Vagina (tissue), 2 donors: ENCODE results near the gene HYOU1. TPM values are rescaled to one million over a fixed set of nuclear protein-coding genes. Genes with fewer than 3 reads are reported as not detected.

ENCODE experiments used
- DNase-seq, 2 donors: peaks; one replicate each; pipeline ENCODE4 v3.0.0-alpha.2; 2017; ENCODE audit errors: extremely low spot score in 2 of 2
- H3K27ac ChIP-seq: fragments of 200-600 bp; sonication (generic); one replicate; pipeline ENCODE4 v1.5.1; 2019
- H3K27me3 ChIP-seq: fragments of 200-600 bp; sonication (generic); one replicate; pipeline ENCODE4 v1.5.1; 2019
- H3K36me3 ChIP-seq, 2 donors: fragments of 200-600 bp; sonication (generic); one replicate each; pipeline ENCODE4 v1.5.1; 2017 to 2019
- H3K4me1 ChIP-seq: fragments of 200-600 bp; sonication (generic); one replicate; pipeline ENCODE4 v1.5.1; 2019
- H3K4me3 ChIP-seq, 2 donors: fragments of 200-600 bp; sonication (generic); 1 replicate in 1 of 2; 2 replicates in 1 of 2; pipeline ENCODE4 v1.5.1; 2016 to 2019
- H3K9me3 ChIP-seq: fragments of 200-600 bp; sonication (generic); one replicate; pipeline ENCODE4 v1.5.1; 2019
- POLR2A ChIP-seq, 2 donors: fragments of 450-650 bp; IDR thresholded peaks; one replicate each; pipeline ENCODE4 v1.6.1; 2017; ENCODE audit warnings: antibody characterized with exemption in 2 of 2, mild to moderate bottlenecking in 2 of 2, moderate library complexity in 2 of 2
- POLR2AphosphoS5 ChIP-seq, 2 donors: sonication (generic); formaldehyde crosslinking; IDR thresholded peaks; one replicate each; pipeline ENCODE4 v1.9.0; 2017; ENCODE audit warnings: antibody characterized with exemption in 2 of 2, mild to moderate bottlenecking in 2 of 2, low read depth in 1 of 2; ENCODE audit not compliant: insufficient read depth in 1 of 2
- intact Hi-C: fragments of 100-400 bp; cut with DNase I; formaldehyde crosslinking; loops from one replicate; pipeline ENCODE4 v1.15.1; 2023
- total RNA-seq: library from RNA; depleted of rRNA; stranded (reverse); fragments of >200 nt; gene quantifications from one replicate; pipeline ENCODE4 v1.2.3, GENCODE V29; 2016
- TF ChIP-seq, protein P1 (sequence below), 3 experiments: fragments of 450-650 bp in 2 of 3; fragments of 200-600 bp in 1 of 3; sonication (generic) in 1 of 3; IDR thresholded peaks; one replicate each; pipeline ENCODE4 v1.5.1; 2017 to 2019; ENCODE audit warnings: antibody characterized with exemption in 3 of 3, mild to moderate bottlenecking in 2 of 3, moderate library complexity in 2 of 3

Gene HYOU1
- total RNA-seq, 1 donor from 2014 or later: 49.6 TPM

DNA sequence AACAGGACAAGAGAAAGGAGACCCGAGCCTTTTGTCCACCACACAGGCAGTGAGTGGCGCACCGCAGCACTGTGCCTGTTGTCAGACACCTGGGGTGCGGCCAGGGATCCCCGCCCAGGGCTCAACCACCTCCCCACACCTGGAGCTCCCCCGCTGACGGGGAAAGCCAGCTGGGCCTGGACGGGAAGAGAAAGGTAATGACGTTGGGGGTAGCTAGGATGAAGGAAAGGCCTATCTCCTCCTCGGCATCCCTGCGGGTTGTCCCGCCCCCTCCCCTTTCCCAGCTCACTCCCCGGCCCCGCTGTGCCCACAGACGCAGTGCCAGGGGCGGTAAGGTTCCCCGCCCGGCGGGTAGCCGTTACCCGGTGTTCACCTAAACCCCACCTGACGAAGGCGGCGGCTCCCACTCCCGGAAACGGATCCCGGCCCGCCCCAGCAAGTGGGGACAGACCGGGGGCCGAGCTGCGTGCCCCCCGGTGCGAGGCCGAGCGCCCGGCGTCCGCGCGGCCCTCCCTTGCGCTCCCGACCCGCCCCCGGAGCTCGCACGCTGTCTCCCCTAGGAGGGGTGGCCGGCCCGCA lies 495 bp downstream of the HYOU1 start:
- H3K27ac ChIP-seq: peak overlapping the region; percentile 72
- intact Hi-C loops: no loop called here
- H3K4me3 ChIP-seq: peak overlapping the region; percentile 83 to 88
- no peak for DNase-seq
- TF ChIP-seq POLR2AphosphoS5 (IDR thresholded peaks at IDR 0.05; ENCODE audit: insufficient read depth in 1 of 2, low read depth in 1 of 2): no peak
- TF ChIP-seq, protein P1, sequence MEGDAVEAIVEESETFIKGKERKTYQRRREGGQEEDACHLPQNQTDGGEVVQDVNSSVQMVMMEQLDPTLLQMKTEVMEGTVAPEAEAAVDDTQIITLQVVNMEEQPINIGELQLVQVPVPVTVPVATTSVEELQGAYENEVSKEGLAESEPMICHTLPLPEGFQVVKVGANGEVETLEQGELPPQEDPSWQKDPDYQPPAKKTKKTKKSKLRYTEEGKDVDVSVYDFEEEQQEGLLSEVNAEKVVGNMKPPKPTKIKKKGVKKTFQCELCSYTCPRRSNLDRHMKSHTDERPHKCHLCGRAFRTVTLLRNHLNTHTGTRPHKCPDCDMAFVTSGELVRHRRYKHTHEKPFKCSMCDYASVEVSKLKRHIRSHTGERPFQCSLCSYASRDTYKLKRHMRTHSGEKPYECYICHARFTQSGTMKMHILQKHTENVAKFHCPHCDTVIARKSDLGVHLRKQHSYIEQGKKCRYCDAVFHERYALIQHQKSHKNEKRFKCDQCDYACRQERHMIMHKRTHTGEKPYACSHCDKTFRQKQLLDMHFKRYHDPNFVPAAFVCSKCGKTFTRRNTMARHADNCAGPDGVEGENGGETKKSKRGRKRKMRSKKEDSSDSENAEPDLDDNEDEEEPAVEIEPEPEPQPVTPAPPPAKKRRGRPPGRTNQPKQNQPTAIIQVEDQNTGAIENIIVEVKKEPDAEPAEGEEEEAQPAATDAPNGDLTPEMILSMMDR (IDR thresholded peaks at IDR 0.05): no peak
- TF ChIP-seq POLR2A (IDR thresholded peaks at IDR 0.05): no peak
- peaks cover 28% of the 10 kb centered on the region for H3K4me1 ChIP-seq
- H3K36me3 ChIP-seq: peaks cover 0 to 36% of the 10 kb centered on the region in 2 donors
- no peaks in the 10 kb centered on the region for H3K9me3 ChIP-seq
- no peaks in the 10 kb centered on the region for H3K27me3 ChIP-seq

DNA sequence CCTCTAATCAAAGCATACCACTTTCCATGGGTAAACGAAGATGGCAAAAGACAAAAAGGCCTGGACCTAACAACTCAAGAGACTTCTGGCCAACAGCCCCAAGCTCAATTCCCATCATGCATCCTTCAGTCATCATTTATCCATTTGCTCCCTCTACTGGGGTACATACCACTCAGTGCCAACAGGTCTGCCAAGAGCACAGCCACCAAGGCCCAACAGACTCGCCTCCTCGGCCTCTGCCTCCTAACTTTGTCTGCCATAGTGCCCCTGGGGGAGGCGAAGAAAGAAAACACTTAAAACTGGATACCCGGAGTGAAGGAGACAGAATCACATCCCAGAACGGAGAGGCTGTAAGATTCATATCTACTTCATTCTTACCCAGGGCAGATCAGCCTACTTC lies 1.1 kb downstream of the HYOU1 start:
- Histone ChIP-seq H3K4me1 (peaks cover 28% of the 10 kb centered on the region), H3K9me3 (no peaks in the 10 kb centered on the region), H3K36me3 (peaks cover 0 to 42% of the 10 kb centered on the region in 2 donors), H3K27me3 (no peaks in the 10 kb centered on the region), H3K4me3 (peak overlapping the region; percentile 83 to 88), H3K27ac (no peak overlapping the region)
- TF ChIP-seq POLR2A (IDR thresholded peaks at IDR 0.05): no peak
- TF ChIP-seq POLR2AphosphoS5 (IDR thresholded peaks at IDR 0.05; ENCODE audit: insufficient read depth in 1 of 2, low read depth in 1 of 2): no peak
- TF ChIP-seq, protein P1 (IDR thresholded peaks at IDR 0.05): no peak
- no peak for DNase-seq
- intact Hi-C loops: no loop called here

DNA sequence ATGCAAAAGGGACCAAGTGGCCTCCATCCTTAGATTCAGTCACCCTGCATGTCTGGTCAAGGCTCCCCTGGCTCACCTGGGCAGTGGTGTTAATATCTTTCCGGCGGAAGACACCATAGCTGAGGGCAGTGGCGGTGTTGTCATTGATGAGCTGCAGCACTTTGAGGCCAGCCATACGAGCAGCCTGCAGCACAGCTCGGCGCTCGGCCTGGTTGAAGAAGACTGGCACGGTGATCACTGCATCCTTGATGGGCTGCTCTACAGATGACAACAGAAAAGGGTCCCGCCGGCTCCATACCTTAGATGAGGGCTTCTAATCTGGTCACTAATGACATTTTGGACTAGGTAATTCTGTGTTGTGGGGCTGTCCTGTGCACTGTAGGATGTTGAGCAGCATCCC lies 2.6 kb downstream of the HYOU1 start:
- no peak for TF ChIP-seq POLR2AphosphoS5 (IDR thresholded peaks at IDR 0.05; ENCODE audit: insufficient read depth in 1 of 2, low read depth in 1 of 2)
- TF ChIP-seq, protein P1 (IDR thresholded peaks at IDR 0.05): no peak
- no peak for TF ChIP-seq POLR2A (IDR thresholded peaks at IDR 0.05)
- no peak for DNase-seq
- peaks cover 28% of the 10 kb centered on the region for H3K4me1 ChIP-seq
- H3K27me3 ChIP-seq: no peaks in the 10 kb centered on the region
- no peaks in the 10 kb centered on the region for H3K9me3 ChIP-seq
- no peak overlapping the region for H3K4me3 ChIP-seq
- intact Hi-C loops: no loop called here
- peaks cover 0 to 54% of the 10 kb centered on the region in 2 donors for H3K36me3 ChIP-seq
- H3K27ac ChIP-seq: no peak overlapping the region

DNA sequence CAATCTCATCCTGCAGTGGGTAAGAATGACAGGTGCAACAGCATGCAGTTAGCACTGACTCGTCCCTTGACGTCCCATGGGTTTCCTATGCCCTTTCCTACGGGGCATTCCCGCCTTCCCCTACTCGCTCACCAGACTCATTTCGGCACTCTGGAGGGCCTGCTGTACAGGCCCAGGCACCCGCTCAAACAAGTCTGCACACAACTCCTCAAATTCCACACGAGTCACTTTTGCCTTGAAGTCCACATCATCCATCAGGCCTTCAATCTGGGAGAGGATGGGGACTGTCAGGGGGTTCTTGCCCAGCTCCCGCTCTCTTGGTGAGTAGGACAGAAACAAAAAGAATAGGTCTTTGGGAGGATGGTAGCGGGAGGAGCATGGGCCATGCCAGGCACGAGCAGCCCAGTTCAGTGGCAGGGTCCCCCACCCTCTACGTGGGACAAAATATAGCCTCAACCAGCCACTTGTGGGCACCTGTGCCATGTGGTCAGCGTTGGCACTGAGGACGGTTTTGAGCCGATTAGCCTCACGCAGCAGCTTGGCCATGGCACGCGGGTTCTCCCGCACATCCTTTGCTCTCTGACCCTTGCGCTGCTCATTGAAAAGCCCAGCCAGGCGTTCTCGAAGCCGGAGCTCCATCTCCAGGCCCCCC lies 4.7 kb downstream of the HYOU1 start:
- Histone ChIP-seq H3K4me3 (no peak overlapping the region), H3K4me1 (peaks cover 18% of the 10 kb centered on the region), H3K27me3 (no peaks in the 10 kb centered on the region), H3K27ac (no peak overlapping the region), H3K9me3 (no peaks in the 10 kb centered on the region), H3K36me3 (peaks cover 0 to 76% of the 10 kb centered on the region in 2 donors)
- intact Hi-C loops: no loop called here
- DNase-seq: no peak
- no peak for TF ChIP-seq POLR2AphosphoS5 (IDR thresholded peaks at IDR 0.05; ENCODE audit: insufficient read depth in 1 of 2, low read depth in 1 of 2)
- no peak for TF ChIP-seq POLR2A (IDR thresholded peaks at IDR 0.05)
- TF ChIP-seq, protein P1 (IDR thresholded peaks at IDR 0.05): no peak
